M059J (cell line): ENCODE data around the gene PSMG1. TPM values are rescaled to one million over a fixed set of nuclear protein-coding genes. Genes with fewer than 3 reads are reported as not detected.
"Not testable (repeated sequence)": the region's sequence is repeated elsewhere in the genome, so short reads cannot be mapped to it uniquely, and the experiment has no call there.

Experiments
- DNase-seq: peaks from one replicate; pipeline ENCODE4 v3.0.0-alpha.2; 2012; ENCODE audit warnings: low read depth
- total RNA-seq: library from RNA; depleted of rRNA; stranded (reverse); fragments of >200 nt; shearing (Covaris generic); gene quantifications from 2 replicates; pipeline ENCODE4 v1.2.3, GENCODE V29; 2014

PSMG1 gene
- total RNA-seq, 1 experiment from 2014 or later, result 176 TPM

GRCh38 chr21:39157241-39157640, 26.0 kb downstream of the PSMG1 start:
- not testable (repeated sequence) for DNase-seq

- DNase-seq, result peak; percentile 71
Measured at GRCh38 chr21:39156024-39156423, 27.2 kb downstream of the PSMG1 start.

DNA sequence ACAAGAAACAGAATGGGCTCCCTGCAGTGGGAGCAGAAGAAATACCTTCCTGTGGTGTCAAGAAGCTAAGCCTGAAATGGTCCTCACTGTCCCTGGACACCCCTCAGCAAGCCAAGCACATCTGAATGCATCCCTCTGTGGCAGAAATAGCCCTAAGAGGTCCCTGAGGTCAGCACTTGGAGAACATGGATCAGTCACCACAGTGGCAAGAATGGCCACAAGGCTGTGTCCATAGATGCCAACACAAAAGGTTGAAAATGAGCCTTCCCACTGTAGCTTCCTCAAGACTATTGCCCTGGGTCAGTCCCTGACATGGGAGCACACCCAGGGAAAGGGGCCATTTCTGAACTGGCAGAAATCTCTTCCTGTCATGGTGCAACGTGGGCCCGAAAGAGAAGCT, 27.7 kb downstream of the PSMG1 start:
- no peak for DNase-seq

DNA sequence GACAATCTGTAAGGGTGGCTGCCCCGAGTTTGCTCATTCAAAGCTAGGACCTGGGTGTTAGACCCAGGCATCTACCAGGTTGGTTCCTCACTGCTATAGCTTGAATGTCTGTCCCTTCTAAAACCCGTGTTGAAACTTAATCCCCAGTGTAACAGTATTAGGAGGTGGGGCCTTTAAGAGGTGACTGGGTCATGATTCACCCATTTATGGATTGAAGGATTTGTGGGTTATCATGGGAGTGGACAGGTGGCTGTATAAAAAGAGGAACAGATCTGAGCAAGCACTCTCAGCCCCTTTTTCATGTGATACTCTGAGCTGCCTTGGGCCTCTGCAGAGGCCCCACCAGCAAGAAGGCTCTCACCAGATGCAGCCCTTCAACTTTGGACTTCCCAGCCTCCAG, 29.4 kb downstream of the PSMG1 start:
- peak; percentile 28 for DNase-seq

- peak; percentile 29 for DNase-seq
Measured at GRCh38 chr21:39153373-39153772, 29.9 kb downstream of the PSMG1 start.

DNA sequence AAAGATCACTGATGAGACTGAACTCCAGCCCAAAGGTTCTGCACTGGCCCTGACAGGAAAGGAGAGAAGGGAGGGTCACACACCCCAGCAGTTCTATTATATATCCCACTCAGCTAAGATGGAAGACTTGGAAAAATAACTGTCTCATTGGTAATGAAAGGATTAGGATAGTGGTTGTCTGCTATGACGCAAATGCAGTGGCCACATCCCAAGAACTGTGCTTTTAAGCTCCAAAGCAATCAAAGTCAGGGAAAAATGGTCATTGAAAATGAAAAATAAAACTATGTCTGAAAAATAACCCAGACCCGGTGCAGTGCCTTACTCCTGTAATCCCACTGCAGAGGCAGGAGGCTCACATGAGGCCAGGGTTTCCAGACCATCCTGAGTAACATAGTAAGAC, 31.0 kb downstream of the PSMG1 start:
- DNase-seq, result no peak

GRCh38 chr21:39150877-39151276, 32.4 kb downstream of the PSMG1 start:
- DNase-seq, result no peak

- no peak for DNase-seq
Measured at GRCh38 chr21:39150316-39150715, 32.9 kb downstream of the PSMG1 start.

- DNase-seq, result no peak
Measured at GRCh38 chr21:39149882-39150281, 33.4 kb downstream of the PSMG1 start.

DNA sequence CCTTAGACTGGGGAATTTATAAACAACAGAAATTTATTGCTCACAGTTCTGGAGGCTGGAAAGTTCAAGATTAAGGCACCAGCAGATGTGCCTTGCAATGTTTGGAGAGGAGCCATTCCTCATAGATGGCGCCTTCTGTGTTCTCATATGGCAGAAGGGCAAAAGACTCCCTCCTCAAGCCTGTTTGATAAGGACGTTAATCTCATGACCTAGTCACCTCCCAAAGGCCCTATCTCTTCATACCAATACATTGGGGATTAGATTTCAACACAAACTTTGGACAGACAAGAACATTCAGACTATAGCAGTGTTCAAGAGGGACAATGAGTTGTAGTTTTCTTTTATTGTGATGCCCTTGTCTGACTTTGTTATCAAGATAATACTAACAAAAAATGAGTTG, 34.3 kb downstream of the PSMG1 start:
- no peak for DNase-seq

- peak; percentile 20 for DNase-seq
Measured at GRCh38 chr21:39144191-39144590, 39.1 kb downstream of the PSMG1 start.

- peak; percentile 39 for DNase-seq
Measured at GRCh38 chr21:39142972-39143371, 40.3 kb downstream of the PSMG1 start.

GRCh38 chr21:39141502-39141901, 41.7 kb downstream of the PSMG1 start:
- DNase-seq, result no peak

- peak; percentile 91 for DNase-seq
Measured at GRCh38 chr21:39137248-39138178, 45.7 kb downstream of the PSMG1 start.

GRCh38 chr21:39136711-39137110, 46.5 kb downstream of the PSMG1 start:
- DNase-seq, result peak; percentile 93

DNA sequence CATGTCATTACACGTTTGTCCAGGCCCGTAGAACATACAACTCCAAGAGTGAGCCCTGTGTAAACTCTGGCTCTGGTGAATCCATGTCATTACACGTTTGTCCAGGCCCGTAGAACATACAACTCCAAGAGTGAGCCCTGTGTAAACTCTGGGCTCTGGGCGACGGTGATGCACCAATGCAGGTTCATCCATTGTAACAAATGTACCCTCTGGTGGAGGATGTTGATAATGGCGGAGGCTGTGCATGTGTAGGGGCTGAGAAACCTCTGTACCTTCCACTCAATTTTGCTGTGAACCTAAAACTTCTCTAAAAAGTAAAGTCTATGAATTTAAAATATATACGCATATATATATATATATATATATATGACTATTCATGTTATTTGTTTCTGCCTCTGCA, 47.1 kb downstream of the PSMG1 start:
- peak; percentile 54 for DNase-seq

GRCh38 chr21:39134288-39134810, 48.9 kb downstream of the PSMG1 start:
- no peak for DNase-seq

DNA sequence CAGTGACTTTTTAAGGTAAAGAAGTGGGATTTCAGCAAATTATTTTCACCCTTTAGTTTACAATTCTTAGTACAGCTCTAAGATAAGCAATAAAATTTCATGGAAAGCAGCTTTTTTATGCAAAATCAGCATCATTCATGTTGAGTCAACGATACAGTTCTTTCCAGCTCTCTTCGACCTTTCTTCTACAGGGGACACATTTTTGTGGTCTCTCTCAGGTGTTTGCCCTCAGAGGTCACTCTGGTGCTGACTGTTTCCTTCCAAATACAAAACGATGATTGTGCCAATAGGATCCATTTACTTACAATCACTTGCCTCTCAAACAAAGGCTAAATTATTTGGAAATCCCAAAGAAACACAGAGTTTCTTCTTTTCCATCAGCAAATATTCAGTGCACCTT, 51.0 kb downstream of the PSMG1 start:
- DNase-seq, result peak; percentile 71

- no peak for DNase-seq
Measured at GRCh38 chr21:39131791-39132190, 51.5 kb downstream of the PSMG1 start.

GRCh38 chr21:39127506-39127905, 55.7 kb downstream of the PSMG1 start:
- DNase-seq, result no peak

DNA sequence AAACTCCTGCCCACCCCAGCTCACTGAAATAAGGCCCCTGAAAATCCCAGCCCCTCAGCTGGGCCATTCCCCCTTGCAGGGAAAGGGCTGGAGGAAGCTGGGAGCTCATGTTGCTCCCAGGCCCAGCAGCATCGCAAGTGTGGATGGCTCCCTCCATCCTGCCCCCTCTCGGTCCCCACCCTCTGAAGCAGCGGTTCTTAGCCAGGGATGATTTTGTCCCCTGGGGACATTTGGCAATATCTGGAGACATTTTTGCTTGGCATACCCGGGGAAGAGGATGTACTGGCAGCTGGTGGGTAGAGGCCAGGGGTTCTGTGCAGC, 56.8 kb downstream of the PSMG1 start:
- DNase-seq, result no peak

DNA sequence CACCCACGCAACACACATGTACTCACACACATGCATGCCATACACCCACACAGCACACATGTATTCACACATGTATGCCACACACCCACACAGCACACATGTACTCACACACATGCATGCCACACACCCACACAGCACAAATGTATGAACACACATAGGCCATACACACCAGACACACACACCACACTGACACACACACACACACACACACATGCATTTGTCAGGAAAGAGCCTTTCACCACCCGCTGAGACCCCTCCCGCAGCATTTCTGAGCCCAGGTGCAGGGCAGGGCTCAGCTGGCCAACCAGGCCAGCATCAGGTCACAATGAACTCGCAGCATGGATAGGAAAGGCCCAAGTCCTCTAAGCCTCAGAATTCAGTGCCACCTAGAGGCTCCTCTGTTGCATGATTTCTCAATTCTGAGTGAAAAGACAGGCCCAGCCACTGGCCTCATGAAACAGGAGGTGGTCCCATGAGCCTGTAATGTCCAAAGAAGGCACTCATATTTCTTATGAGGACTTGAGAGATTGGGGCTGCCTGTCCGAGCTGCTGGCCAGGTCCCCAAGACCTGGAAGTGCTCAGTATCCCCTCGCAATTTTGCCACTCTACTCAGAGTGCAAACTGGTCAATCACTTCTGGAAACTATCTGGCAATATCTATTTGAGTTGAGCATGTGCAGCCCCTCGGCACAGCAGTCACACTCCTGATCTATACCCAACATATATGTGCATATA, 57.3 kb downstream of the PSMG1 start:
- peak; percentile 80 for DNase-seq
